ENCODE measurements around the gene LOXL4.

LOXL4 gene

DNA sequence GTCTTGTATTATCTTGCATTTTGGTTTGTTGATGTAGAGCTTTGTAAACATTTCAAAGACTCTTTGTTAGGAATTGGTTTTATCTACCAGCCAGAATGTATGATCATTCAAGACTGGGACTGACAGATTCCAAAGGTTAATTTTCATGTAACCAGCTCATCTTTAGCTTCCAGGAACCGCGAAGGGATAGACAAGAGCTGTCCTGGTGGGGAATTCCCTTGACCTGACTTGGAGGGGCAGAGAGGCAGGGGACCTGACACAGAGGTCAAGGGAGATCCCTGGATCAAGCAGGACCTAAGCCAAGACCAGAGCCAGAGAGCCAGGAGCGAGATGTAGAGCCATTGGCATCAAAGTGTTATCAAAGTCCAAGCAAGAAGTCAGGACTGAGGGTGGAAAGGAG lies 6.6 kb upstream of the LOXL4 start:
- Histone ChIP-seq H2BK12ac (ENCODE audit: low read length) (no peak overlapping the region), H4K8ac (ENCODE audit: low read depth, low read length) (no peak overlapping the region), H4K91ac (ENCODE audit: low read depth, low read length) (no peak overlapping the region), H3K23ac (ENCODE audit: low read length) (no peak overlapping the region), H3K4ac (ENCODE audit: low read depth, low read length) (no peak overlapping the region), H3K9ac (ENCODE audit: low read length) (no peak overlapping the region), H3K9me3 (ENCODE audit: insufficient read depth, low read depth, low read length) (peaks cover 2% of the 10 kb centered on the region), H2AFZ (ENCODE audit: insufficient read depth, low read length, poor library complexity) (no peak overlapping the region), H3K14ac (ENCODE audit: low read length) (no peak overlapping the region), H3K27ac (ENCODE audit: low read depth, low read length) (no peak overlapping the region), H2BK120ac (ENCODE audit: insufficient read depth, low read length, poor library complexity) (no peak overlapping the region), H3K4me3 (ENCODE audit: low read depth, low read length) (no peak overlapping the region), H3K18ac (ENCODE audit: low read length) (no peak overlapping the region), H3K79me1 (ENCODE audit: low read length) (peaks cover 2% of the 10 kb centered on the region), H3K36me3 (ENCODE audit: control insufficient read depth in 1 of 2, insufficient read depth in 2 of 2, low read length in 2 of 2) (no peaks in the 10 kb centered on the region), H3K27me3 (ENCODE audit: insufficient read depth, low read length) (no peaks in the 10 kb centered on the region), H3K79me2 (ENCODE audit: control insufficient read depth, insufficient read depth, low read length, poor library complexity) (no peaks in the 10 kb centered on the region), H3K4me1 (ENCODE audit: control insufficient read depth in 1 of 2, insufficient read depth in 2 of 2, low read length in 2 of 2) (peaks cover 4 to 6% of the 10 kb centered on the region in 2 experiments), H4K12ac (ENCODE audit: low read depth, low read length) (no peak overlapping the region), H2AK5ac (ENCODE audit: low read length) (no peak overlapping the region), H3K4me2 (ENCODE audit: low read length) (no peak overlapping the region), H2BK5ac (ENCODE audit: low read depth, low read length, poor library complexity) (no peak overlapping the region)
- WGBS (ENCODE audit: extremely low coverage, insufficient coverage, insufficient read length) = no CpG with 5 or more reads among the region's 3 CpGs
- DNase-seq = no peak

DNA sequence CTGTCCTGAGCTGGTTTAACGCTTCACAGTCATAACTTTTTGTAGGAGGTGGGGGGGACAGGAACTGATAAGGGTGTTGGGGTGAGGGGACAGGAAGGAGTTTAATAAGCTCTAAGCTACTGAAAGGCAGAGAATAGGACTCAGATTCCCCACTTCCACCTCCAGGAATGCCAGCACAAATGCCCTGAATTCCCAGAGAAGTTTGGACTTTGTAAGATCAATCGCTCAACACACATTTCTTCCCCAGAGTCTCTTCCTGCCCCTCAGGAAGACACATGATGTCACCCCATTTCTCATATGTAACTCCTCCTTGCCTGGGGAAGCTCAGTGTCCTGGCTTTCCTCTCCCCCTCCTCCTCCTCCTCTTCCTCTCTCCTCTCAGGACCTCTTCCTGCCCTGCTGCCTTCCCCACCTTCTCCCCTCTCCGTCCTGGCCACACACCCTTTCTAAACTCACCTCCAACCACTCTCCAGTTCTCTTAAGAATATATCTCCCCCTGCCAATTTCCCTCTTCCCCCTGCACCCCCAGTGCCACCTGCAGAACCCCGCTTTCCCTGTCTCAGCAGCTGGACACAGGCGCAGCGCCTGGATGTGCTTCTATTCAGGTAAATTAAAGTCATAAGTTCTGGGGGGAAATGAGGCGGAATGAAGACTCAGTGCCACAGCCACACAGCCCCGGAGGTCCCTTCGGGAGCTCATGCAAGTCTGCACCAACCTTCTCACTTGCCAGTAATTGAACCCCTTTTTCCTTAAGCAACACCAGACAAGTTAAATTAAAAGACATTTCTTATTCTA lies 5.3 kb upstream of the LOXL4 start:
- Histone ChIP-seq H3K9ac (ENCODE audit: low read length) (no peak overlapping the region), H3K18ac (ENCODE audit: low read length) (no peak overlapping the region), H3K27me3 (ENCODE audit: insufficient read depth, low read length) (no peaks in the 10 kb centered on the region), H2BK5ac (ENCODE audit: low read depth, low read length, poor library complexity) (no peak overlapping the region), H3K4ac (ENCODE audit: low read depth, low read length) (no peak overlapping the region), H2AFZ (ENCODE audit: insufficient read depth, low read length, poor library complexity) (no peak overlapping the region), H2BK12ac (ENCODE audit: low read length) (no peak overlapping the region), H3K79me2 (ENCODE audit: control insufficient read depth, insufficient read depth, low read length, poor library complexity) (no peaks in the 10 kb centered on the region), H3K36me3 (ENCODE audit: control insufficient read depth in 1 of 2, insufficient read depth in 2 of 2, low read length in 2 of 2) (no peaks in the 10 kb centered on the region), H3K27ac (ENCODE audit: low read depth, low read length) (no peak overlapping the region), H3K4me2 (ENCODE audit: low read length) (no peak overlapping the region), H4K91ac (ENCODE audit: low read depth, low read length) (no peak overlapping the region), H3K4me3 (ENCODE audit: low read depth, low read length) (no peak overlapping the region), H3K9me3 (ENCODE audit: insufficient read depth, low read depth, low read length) (peaks cover 2% of the 10 kb centered on the region), H3K23ac (ENCODE audit: low read length) (no peak overlapping the region), H4K8ac (ENCODE audit: low read depth, low read length) (no peak overlapping the region), H3K4me1 (ENCODE audit: control insufficient read depth in 1 of 2, insufficient read depth in 2 of 2, low read length in 2 of 2) (peaks cover 12 to 18% of the 10 kb centered on the region in 2 experiments), H4K12ac (ENCODE audit: low read depth, low read length) (no peak overlapping the region), H3K14ac (ENCODE audit: low read length) (no peak overlapping the region), H3K79me1 (ENCODE audit: low read length) (peaks cover 4% of the 10 kb centered on the region), H2BK120ac (ENCODE audit: insufficient read depth, low read length, poor library complexity) (no peak overlapping the region), H2AK5ac (ENCODE audit: low read length) (no peak overlapping the region)
- no CpG with 5 or more reads among the region's 9 CpGs for WGBS (ENCODE audit: extremely low coverage, insufficient coverage, insufficient read length)
- DNase-seq = no peak

DNA sequence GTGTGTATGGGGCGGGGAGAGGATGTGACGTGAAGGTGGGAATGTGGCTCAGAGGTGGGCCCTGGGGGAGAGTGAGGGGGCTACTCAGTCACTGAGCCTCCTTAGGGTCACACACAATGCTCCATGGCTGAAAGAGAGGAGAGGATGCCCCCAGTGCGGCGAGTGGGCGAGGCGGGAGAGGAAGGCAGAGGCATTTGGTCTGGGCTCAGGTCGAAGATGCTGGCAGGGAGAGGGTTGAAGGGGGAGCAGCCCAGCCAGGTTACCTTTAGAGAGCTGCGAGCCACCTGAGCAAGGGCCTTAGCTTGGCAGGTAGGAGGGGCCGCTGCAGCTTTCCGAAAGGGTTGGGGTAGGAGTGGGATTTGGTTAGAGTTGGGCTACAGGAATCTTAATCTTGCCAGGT lies 4.7 kb upstream of the LOXL4 start:
- Histone ChIP-seq H3K23ac (ENCODE audit: low read length) (no peak overlapping the region), H4K8ac (ENCODE audit: low read depth, low read length) (no peak overlapping the region), H4K12ac (ENCODE audit: low read depth, low read length) (no peak overlapping the region), H3K4me3 (ENCODE audit: low read depth, low read length) (no peak overlapping the region), H3K14ac (ENCODE audit: low read length) (no peak overlapping the region), H3K79me2 (ENCODE audit: control insufficient read depth, insufficient read depth, low read length, poor library complexity) (no peaks in the 10 kb centered on the region), H3K4me2 (ENCODE audit: low read length) (no peak overlapping the region), H2BK12ac (ENCODE audit: low read length) (no peak overlapping the region), H2AFZ (ENCODE audit: insufficient read depth, low read length, poor library complexity) (no peak overlapping the region), H3K36me3 (ENCODE audit: control insufficient read depth in 1 of 2, insufficient read depth in 2 of 2, low read length in 2 of 2) (no peaks in the 10 kb centered on the region), H2AK5ac (ENCODE audit: low read length) (no peak overlapping the region), H3K4me1 (ENCODE audit: control insufficient read depth in 1 of 2, insufficient read depth in 2 of 2, low read length in 2 of 2) (peaks cover 15 to 18% of the 10 kb centered on the region in 2 experiments), H3K27ac (ENCODE audit: low read depth, low read length) (no peak overlapping the region), H2BK120ac (ENCODE audit: insufficient read depth, low read length, poor library complexity) (no peak overlapping the region), H4K91ac (ENCODE audit: low read depth, low read length) (no peak overlapping the region), H3K18ac (ENCODE audit: low read length) (no peak overlapping the region), H2BK5ac (ENCODE audit: low read depth, low read length, poor library complexity) (no peak overlapping the region), H3K9ac (ENCODE audit: low read length) (no peak overlapping the region), H3K27me3 (ENCODE audit: insufficient read depth, low read length) (no peaks in the 10 kb centered on the region), H3K9me3 (ENCODE audit: insufficient read depth, low read depth, low read length) (peaks cover 2% of the 10 kb centered on the region), H3K4ac (ENCODE audit: low read depth, low read length) (no peak overlapping the region), H3K79me1 (ENCODE audit: low read length) (peaks cover 7% of the 10 kb centered on the region)
- no peak for DNase-seq
- WGBS (ENCODE audit: extremely low coverage, insufficient coverage, insufficient read length) = no CpG with 5 or more reads among the region's 10 CpGs

DNA sequence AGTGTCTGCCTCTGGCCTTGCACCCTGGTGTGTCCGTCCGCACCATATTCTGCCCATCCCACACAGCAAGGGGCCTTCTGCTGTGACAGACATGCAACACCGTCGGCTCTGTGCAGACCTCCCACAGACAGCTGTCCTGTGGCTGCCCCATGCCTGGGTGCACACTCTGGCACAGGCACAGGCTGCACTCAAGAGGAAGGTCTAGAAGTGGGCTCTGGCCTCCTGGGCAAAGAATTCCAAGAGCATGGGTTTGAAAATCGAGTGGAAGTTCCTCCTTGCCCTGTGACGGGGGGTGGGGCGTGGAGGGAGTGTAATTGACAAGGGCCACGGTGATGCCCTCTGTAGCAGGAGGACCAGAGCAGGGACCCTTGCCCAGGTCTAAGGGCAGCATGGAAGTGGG lies 4.3 kb upstream of the LOXL4 start:
- no CpG with 5 or more reads among the region's 8 CpGs for WGBS (ENCODE audit: extremely low coverage, insufficient coverage, insufficient read length)
- Histone ChIP-seq H3K36me3 (ENCODE audit: control insufficient read depth in 1 of 2, insufficient read depth in 2 of 2, low read length in 2 of 2) (no peaks in the 10 kb centered on the region), H3K4me3 (ENCODE audit: low read depth, low read length) (no peak overlapping the region), H3K4ac (ENCODE audit: low read depth, low read length) (no peak overlapping the region), H3K27ac (ENCODE audit: low read depth, low read length) (no peak overlapping the region), H3K4me2 (ENCODE audit: low read length) (no peak overlapping the region), H4K8ac (ENCODE audit: low read depth, low read length) (no peak overlapping the region), H2AK5ac (ENCODE audit: low read length) (no peak overlapping the region), H2BK5ac (ENCODE audit: low read depth, low read length, poor library complexity) (no peak overlapping the region), H2AFZ (ENCODE audit: insufficient read depth, low read length, poor library complexity) (no peak overlapping the region), H2BK12ac (ENCODE audit: low read length) (no peak overlapping the region), H2BK120ac (ENCODE audit: insufficient read depth, low read length, poor library complexity) (no peak overlapping the region), H3K18ac (ENCODE audit: low read length) (no peak overlapping the region), H3K23ac (ENCODE audit: low read length) (no peak overlapping the region), H4K12ac (ENCODE audit: low read depth, low read length) (no peak overlapping the region), H3K9me3 (ENCODE audit: insufficient read depth, low read depth, low read length) (peaks cover 2% of the 10 kb centered on the region), H3K79me2 (ENCODE audit: control insufficient read depth, insufficient read depth, low read length, poor library complexity) (no peaks in the 10 kb centered on the region), H3K27me3 (ENCODE audit: insufficient read depth, low read length) (no peaks in the 10 kb centered on the region), H4K91ac (ENCODE audit: low read depth, low read length) (no peak overlapping the region), H3K79me1 (ENCODE audit: low read length) (peaks cover 7% of the 10 kb centered on the region), H3K4me1 (ENCODE audit: control insufficient read depth in 1 of 2, insufficient read depth in 2 of 2, low read length in 2 of 2) (peaks cover 15 to 18% of the 10 kb centered on the region in 2 experiments), H3K14ac (ENCODE audit: low read length) (no peak overlapping the region), H3K9ac (ENCODE audit: low read length) (no peak overlapping the region)
- no peak for DNase-seq
